Rectal smooth muscle tissue (tissue), 1 donor: ENCODE data around the gene ATR.
"Not testable (repeated sequence)": the region's sequence is repeated elsewhere in the genome, so short reads cannot be mapped to it uniquely, and the experiment has no call there.

Experiments
- H3K27ac ChIP-seq: one replicate; pipeline ENCODE4 v1.7.0; 2013; ENCODE audit warnings: low read depth, low read length, inconsistent platforms
- H3K27me3 ChIP-seq: one replicate; pipeline ENCODE4 v1.7.0; 2013; ENCODE audit warnings: low read length; ENCODE audit not compliant: control insufficient read depth, insufficient read depth
- H3K36me3 ChIP-seq: one replicate; pipeline ENCODE4 v1.7.0; 2013; ENCODE audit warnings: low read length; ENCODE audit not compliant: control insufficient read depth, insufficient read depth
- H3K4me1 ChIP-seq: one replicate; pipeline ENCODE4 v1.7.0; 2013; ENCODE audit warnings: low read length; ENCODE audit not compliant: control insufficient read depth, insufficient read depth
- H3K4me3 ChIP-seq: one replicate; pipeline ENCODE4 v1.7.0; 2013; ENCODE audit warnings: low read length
- H3K9ac ChIP-seq: one replicate; pipeline ENCODE4 v1.7.0; 2013; ENCODE audit warnings: low read length

ATR gene

DNA sequence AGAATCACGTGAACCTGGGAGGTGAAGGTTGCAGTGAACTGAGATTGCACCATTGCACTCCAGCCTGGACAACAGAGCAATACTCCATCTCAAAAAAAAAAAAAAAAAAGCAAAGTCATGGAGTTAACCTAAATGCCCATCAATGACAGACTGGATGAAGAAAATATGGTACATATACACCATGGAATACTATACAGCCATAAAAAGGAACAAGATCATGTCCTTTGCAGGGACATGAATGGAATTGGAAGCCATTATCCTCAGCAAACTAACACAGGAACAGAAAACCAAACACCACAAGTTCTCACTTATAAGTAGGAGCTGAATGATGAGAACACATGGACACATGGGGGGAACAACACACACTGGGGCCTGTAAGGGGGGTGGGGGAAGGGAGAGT lies 26.0 kb downstream of the ATR start:
- not testable (repeated sequence) for H3K4me1 ChIP-seq, H3K9ac ChIP-seq, H3K27me3 ChIP-seq, H3K27ac ChIP-seq, H3K4me3 ChIP-seq, H3K36me3 ChIP-seq

- no peak overlapping the region for H3K4me3 ChIP-seq
- no peak overlapping the region for H3K27ac ChIP-seq
- no peaks in the 10 kb centered on the region for H3K27me3 ChIP-seq
- H3K36me3 ChIP-seq: peaks cover 4% of the 10 kb centered on the region
- H3K4me1 ChIP-seq: no peaks in the 10 kb centered on the region
- no peak overlapping the region for H3K9ac ChIP-seq
Measured at GRCh38 chr3:142549986-142550385, 28.5 kb downstream of the ATR start.

GRCh38 chr3:142543307-142543706 lies 35.2 kb downstream of the ATR start:
- Histone ChIP-seq H3K27me3 (no peaks in the 10 kb centered on the region), H3K36me3 (no peaks in the 10 kb centered on the region), H3K4me1 (no peaks in the 10 kb centered on the region), H3K9ac (no peak overlapping the region), H3K4me3 (no peak overlapping the region), H3K27ac (no peak overlapping the region)

DNA sequence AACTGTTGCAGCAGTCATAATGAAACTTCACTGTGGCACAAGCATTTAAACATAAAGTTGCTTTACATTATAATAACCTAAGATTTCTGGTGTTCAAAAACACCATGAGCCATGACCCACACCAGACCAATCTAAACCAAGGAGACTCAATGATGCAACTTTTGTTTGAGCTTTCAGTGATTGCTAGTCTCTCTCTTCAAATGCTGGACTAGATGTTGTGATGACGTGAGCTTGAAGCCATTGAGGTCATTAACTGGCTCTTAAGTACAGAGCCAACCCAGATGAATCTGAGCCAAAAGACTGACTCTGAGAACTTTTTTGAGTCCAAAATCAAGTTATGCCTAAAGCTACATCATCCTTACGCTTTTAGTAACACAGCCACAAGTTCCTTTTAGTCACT lies 36.5 kb downstream of the ATR start:
- Histone ChIP-seq H3K27ac (no peak overlapping the region), H3K36me3 (no peaks in the 10 kb centered on the region), H3K9ac (no peak overlapping the region), H3K27me3 (no peaks in the 10 kb centered on the region), H3K4me3 (no peak overlapping the region), H3K4me1 (no peaks in the 10 kb centered on the region)

DNA sequence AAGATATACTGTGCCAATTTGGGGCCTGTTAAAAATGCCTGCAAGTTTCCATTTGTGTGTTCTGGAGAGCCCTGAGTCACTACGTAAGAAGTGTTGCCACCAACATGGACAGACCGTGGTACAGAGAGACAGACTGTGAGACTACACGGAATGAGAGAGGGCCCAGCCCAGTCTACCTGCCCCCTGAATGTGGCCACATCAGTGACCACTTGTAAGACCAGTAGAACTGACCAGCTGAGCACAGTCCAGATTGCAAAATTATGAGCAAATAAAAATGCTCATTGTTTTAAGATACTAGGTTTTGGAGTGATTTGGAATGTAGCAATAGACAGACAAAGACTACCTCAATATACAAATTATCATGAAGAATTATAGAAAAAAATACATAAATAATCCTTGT lies 42.0 kb downstream of the ATR start:
- peaks cover 9% of the 10 kb centered on the region for H3K36me3 ChIP-seq
- H3K27ac ChIP-seq: no peak overlapping the region
- H3K27me3 ChIP-seq: no peaks in the 10 kb centered on the region
- no peak overlapping the region for H3K9ac ChIP-seq
- no peak overlapping the region for H3K4me3 ChIP-seq
- H3K4me1 ChIP-seq: no peaks in the 10 kb centered on the region

DNA sequence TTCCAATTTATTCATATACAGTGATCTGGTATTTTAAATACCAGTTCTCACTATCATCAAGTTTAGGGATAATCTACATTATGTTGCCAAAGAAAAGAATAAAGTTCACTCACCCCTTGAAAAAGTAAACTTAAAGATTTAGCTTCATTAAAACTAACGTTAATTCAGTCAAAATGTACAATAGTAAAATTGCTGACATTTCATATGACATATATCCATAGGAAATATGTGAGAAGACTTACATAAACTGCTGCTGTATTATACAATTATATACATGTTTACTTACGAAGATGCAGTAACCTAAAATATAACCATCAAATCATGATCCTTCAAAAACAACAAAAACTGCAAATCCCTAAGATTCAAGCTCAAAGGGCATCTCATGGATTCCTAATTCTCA lies 44.0 kb downstream of the ATR start:
- no peaks in the 10 kb centered on the region for H3K4me1 ChIP-seq
- H3K4me3 ChIP-seq: no peak overlapping the region
- H3K36me3 ChIP-seq: peaks cover 9% of the 10 kb centered on the region
- no peaks in the 10 kb centered on the region for H3K27me3 ChIP-seq
- no peak overlapping the region for H3K27ac ChIP-seq
- no peak overlapping the region for H3K9ac ChIP-seq

DNA sequence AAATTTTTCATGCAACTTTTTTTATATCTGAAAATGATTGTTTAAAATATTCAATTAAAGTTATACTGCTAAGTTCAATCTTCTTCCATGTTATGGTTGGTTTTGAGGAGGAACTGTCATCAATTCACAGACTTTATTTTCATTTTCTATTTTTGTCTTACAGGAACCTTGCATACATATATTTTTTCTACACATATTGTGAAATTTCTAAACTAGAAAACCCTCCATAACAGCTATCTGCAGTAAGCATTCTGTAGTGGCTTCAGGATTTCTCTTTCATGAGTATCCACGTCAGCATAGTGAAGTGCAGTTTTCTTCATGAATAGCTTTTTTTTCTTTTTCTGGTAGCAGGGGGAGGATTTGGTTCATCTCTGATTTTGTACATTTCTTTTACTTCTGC lies 48.2 kb downstream of the ATR start:
- H3K4me3 ChIP-seq: no peak overlapping the region
- H3K36me3 ChIP-seq: peaks cover 5% of the 10 kb centered on the region
- H3K27me3 ChIP-seq: no peaks in the 10 kb centered on the region
- no peak overlapping the region for H3K9ac ChIP-seq
- no peaks in the 10 kb centered on the region for H3K4me1 ChIP-seq
- no peak overlapping the region for H3K27ac ChIP-seq

- Histone ChIP-seq H3K4me1 (no peaks in the 10 kb centered on the region), H3K36me3 (peaks cover 7% of the 10 kb centered on the region), H3K9ac (no peak overlapping the region), H3K27me3 (no peaks in the 10 kb centered on the region), H3K27ac (no peak overlapping the region), H3K4me3 (no peak overlapping the region)
Measured at GRCh38 chr3:142523921-142524566, 54.5 kb downstream of the ATR start.

DNA sequence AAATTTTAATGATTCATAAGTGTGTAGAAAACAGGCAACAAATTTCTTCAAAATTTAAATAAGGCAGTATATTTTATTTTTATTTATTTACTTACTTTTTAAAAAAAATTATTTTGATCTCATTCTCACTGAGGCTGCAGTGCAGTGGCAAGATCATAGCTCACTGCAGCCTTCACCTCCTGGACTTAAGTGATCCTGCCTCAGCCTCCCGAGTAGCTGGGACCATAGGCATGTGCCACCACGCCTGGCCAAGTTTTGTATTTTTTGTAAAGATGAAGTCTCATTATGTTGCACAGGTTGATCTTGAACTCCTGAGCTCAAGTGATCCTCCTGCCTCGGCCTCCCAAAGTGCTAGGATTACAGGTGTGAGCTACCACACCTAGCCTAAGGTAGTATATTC lies 69.5 kb downstream of the ATR start:
- Histone ChIP-seq H3K27ac (no peak overlapping the region), H3K4me3 (no peak overlapping the region), H3K4me1 (no peaks in the 10 kb centered on the region), H3K27me3 (no peaks in the 10 kb centered on the region), H3K9ac (no peak overlapping the region), H3K36me3 (peaks cover 5% of the 10 kb centered on the region)

- H3K9ac ChIP-seq: no peak overlapping the region
- H3K4me1 ChIP-seq: no peaks in the 10 kb centered on the region
- H3K27ac ChIP-seq: no peak overlapping the region
- H3K27me3 ChIP-seq: no peaks in the 10 kb centered on the region
- H3K36me3 ChIP-seq: peaks cover 5% of the 10 kb centered on the region
- no peak overlapping the region for H3K4me3 ChIP-seq
Measured at GRCh38 chr3:142507241-142507640, 71.3 kb downstream of the ATR start.

- no peak overlapping the region for H3K4me3 ChIP-seq
- no peaks in the 10 kb centered on the region for H3K4me1 ChIP-seq
- no peak overlapping the region for H3K9ac ChIP-seq
- peaks cover 6% of the 10 kb centered on the region for H3K36me3 ChIP-seq
- H3K27ac ChIP-seq: no peak overlapping the region
- no peaks in the 10 kb centered on the region for H3K27me3 ChIP-seq
Measured at GRCh38 chr3:142502187-142502985, 76.1 kb downstream of the ATR start.

DNA sequence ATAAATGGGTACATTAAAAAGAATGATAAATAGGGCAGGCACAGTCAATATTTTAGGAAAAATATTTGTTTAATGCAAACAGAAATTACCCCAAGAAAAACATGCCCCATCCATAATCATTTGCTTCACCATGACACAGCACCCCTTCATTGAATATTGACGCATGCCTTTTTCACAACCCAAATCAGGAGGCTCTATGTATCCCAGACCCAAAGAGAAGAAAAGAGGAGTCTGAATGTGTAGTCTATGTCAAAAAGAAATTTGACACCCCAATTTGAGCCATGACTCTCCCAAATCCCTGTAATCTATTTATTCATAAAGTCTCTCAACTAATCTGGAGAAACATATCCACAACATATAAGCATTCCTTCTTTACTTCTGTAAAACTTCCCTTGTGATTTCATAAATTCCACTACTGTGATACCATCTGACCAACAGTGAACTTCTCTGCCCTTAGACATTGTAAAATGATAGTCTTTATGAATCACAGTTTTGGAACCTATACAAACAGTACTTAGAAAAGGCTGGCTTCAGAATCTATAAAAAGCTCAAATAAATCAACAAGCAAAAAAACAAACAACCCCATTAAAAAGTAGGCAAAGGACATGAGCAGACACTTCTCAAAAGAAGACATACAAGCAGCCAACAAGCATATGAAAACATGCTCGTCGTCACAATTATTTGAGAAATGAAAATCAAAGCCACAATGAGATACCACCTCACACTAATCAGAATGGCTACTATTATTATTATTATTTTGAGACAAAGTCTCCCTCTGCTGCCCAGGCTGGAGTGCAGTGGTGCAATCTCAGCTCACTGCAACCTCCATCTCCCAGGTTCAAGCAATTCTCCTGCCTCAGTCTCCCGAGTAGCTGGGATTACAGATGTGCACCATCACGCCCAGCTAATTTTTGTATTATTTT lies 77.3 kb downstream of the ATR start:
- Histone ChIP-seq H3K9ac (no peak overlapping the region), H3K4me1 (no peaks in the 10 kb centered on the region), H3K36me3 (peaks cover 2% of the 10 kb centered on the region), H3K27ac (no peak overlapping the region), H3K4me3 (no peak overlapping the region), H3K27me3 (no peaks in the 10 kb centered on the region)
